ENCODE measurements around the gene SLC18A2.

Gene SLC18A2

GRCh38 chr10:117262291-117262902, 21.5 kb downstream of the SLC18A2 start:
- no peak for DNase-seq
- H3K79me2 ChIP-seq (ENCODE audit: low read length): no peaks in the 10 kb centered on the region
- no peak overlapping the region for H3K4me3 ChIP-seq (ENCODE audit: low read length)
- no peaks in the 10 kb centered on the region for H3K4me1 ChIP-seq (ENCODE audit: low read length)
- no peaks in the 10 kb centered on the region for H3K9me2 ChIP-seq (replicated peaks; ENCODE audit: insufficient read depth, low read length)
- no peak overlapping the region for H2AFZ ChIP-seq (ENCODE audit: low read length)
- H3K27ac ChIP-seq (ENCODE audit: low read length): no peak overlapping the region
- TF ChIP-seq CTCF (IDR thresholded peaks at IDR 0.05; ENCODE audit: low read length): no peak
- TF ChIP-seq EZH2 (optimal IDR thresholded peaks at IDR 0.05; ENCODE audit: low read depth, low read length): no peak
- TF ChIP-seq EZH2phosphoT487 (IDR thresholded peaks at IDR 0.05; ENCODE audit: low read length): no peak
- H3K4me2 ChIP-seq (ENCODE audit: low read depth, low read length): no peak overlapping the region
- H3K36me3 ChIP-seq (replicated peaks; ENCODE audit: insufficient read depth, low read length): no peaks in the 10 kb centered on the region
- no peaks in the 10 kb centered on the region for H3K27me3 ChIP-seq (replicated peaks; ENCODE audit: insufficient read depth, low read length)
- no peak overlapping the region for H3K9ac ChIP-seq (ENCODE audit: low read length)
- H3F3A ChIP-seq (ENCODE audit: insufficient read depth, low read length): no peaks in the 10 kb centered on the region
- no peaks in the 10 kb centered on the region for H3K9me3 ChIP-seq (replicated peaks; ENCODE audit: insufficient read depth, low read length)
- H4K20me1 ChIP-seq (ENCODE audit: insufficient read depth, low read length): no peaks in the 10 kb centered on the region

GRCh38 chr10:117262903-117263293, 22.0 kb downstream of the SLC18A2 start:
- no peak for TF ChIP-seq EZH2phosphoT487 (IDR thresholded peaks at IDR 0.05; ENCODE audit: low read length)
- TF ChIP-seq CTCF (IDR thresholded peaks at IDR 0.05; ENCODE audit: low read length): no peak
- no peak for TF ChIP-seq EZH2 (optimal IDR thresholded peaks at IDR 0.05; ENCODE audit: low read depth, low read length)
- DNase-seq: no peak
- H3K4me2 ChIP-seq (ENCODE audit: low read depth, low read length): no peak overlapping the region
- no peak overlapping the region for H3K27ac ChIP-seq (ENCODE audit: low read length)
- H3K4me3 ChIP-seq (ENCODE audit: low read length): no peak overlapping the region
- no peaks in the 10 kb centered on the region for H3K27me3 ChIP-seq (replicated peaks; ENCODE audit: insufficient read depth, low read length)
- H3K9me3 ChIP-seq (replicated peaks; ENCODE audit: insufficient read depth, low read length): no peaks in the 10 kb centered on the region
- no peak overlapping the region for H3K9ac ChIP-seq (ENCODE audit: low read length)
- H3F3A ChIP-seq (ENCODE audit: insufficient read depth, low read length): no peaks in the 10 kb centered on the region
- H4K20me1 ChIP-seq (ENCODE audit: insufficient read depth, low read length): no peaks in the 10 kb centered on the region
- H3K4me1 ChIP-seq (ENCODE audit: low read length): no peaks in the 10 kb centered on the region
- no peaks in the 10 kb centered on the region for H3K79me2 ChIP-seq (ENCODE audit: low read length)
- no peak overlapping the region for H2AFZ ChIP-seq (ENCODE audit: low read length)
- no peaks in the 10 kb centered on the region for H3K36me3 ChIP-seq (replicated peaks; ENCODE audit: insufficient read depth, low read length)
- no peaks in the 10 kb centered on the region for H3K9me2 ChIP-seq (replicated peaks; ENCODE audit: insufficient read depth, low read length)

GRCh38 chr10:117264782-117265181, 23.9 kb downstream of the SLC18A2 start:
- H3K9me2 ChIP-seq (replicated peaks; ENCODE audit: insufficient read depth, low read length): no peaks in the 10 kb centered on the region
- no peak overlapping the region for H3K27ac ChIP-seq (ENCODE audit: low read length)
- no peak overlapping the region for H3K9ac ChIP-seq (ENCODE audit: low read length)
- H3F3A ChIP-seq (ENCODE audit: insufficient read depth, low read length): no peaks in the 10 kb centered on the region
- H2AFZ ChIP-seq (ENCODE audit: low read length): no peak overlapping the region
- no peaks in the 10 kb centered on the region for H4K20me1 ChIP-seq (ENCODE audit: insufficient read depth, low read length)
- no peak for DNase-seq
- H3K4me3 ChIP-seq (ENCODE audit: low read length): no peak overlapping the region
- TF ChIP-seq EZH2phosphoT487 (IDR thresholded peaks at IDR 0.05; ENCODE audit: low read length): no peak
- no peak for TF ChIP-seq EZH2 (optimal IDR thresholded peaks at IDR 0.05; ENCODE audit: low read depth, low read length)
- no peak for TF ChIP-seq CTCF (IDR thresholded peaks at IDR 0.05; ENCODE audit: low read length)
- no peak overlapping the region for H3K4me2 ChIP-seq (ENCODE audit: low read depth, low read length)
- no peaks in the 10 kb centered on the region for H3K4me1 ChIP-seq (ENCODE audit: low read length)
- H3K9me3 ChIP-seq (replicated peaks; ENCODE audit: insufficient read depth, low read length): no peaks in the 10 kb centered on the region
- H3K79me2 ChIP-seq (ENCODE audit: low read length): no peaks in the 10 kb centered on the region
- no peaks in the 10 kb centered on the region for H3K27me3 ChIP-seq (replicated peaks; ENCODE audit: insufficient read depth, low read length)
- no peaks in the 10 kb centered on the region for H3K36me3 ChIP-seq (replicated peaks; ENCODE audit: insufficient read depth, low read length)

Data from MM.1S (cell line).